ENCODE results near the gene ATG4D. TPM values are rescaled to one million over a fixed set of nuclear protein-coding genes. Genes with fewer than 3 reads are reported as not detected.

ATG4D gene
- total and polyA plus RNA-seq, 8 donors, result 19.3 to 27.4 (median 23.1) TPM

Small RNAs within 50 kb of the gene (microRNA-seq; reads per million reads assigned to microRNA genes)
- 0 reads per million in 2 donors for gene MIR1238

Other genes starting within 250 kb of the ATG4D start
- gene ZGLP1, start 234.1 kb upstream of the ATG4D start, total RNA-seq, result 1 to 10 TPM; 2.8 to 7.8 TPM
- 10 to 100 TPM in 2 of 6 donors, 1 to 10 TPM in 4; 5.6 to 11.9 (median 6.9) TPM for gene ZGLP1, start 234.1 kb upstream of the ATG4D start, polyA plus RNA-seq (ENCODE audit: insufficient read length in 6 of 6)
- gene FDX2, start 227.9 kb upstream of the ATG4D start, total RNA-seq, result 10 to 100 TPM; 19.8 to 25.4 TPM
- gene FDX2, start 227.9 kb upstream of the ATG4D start, polyA plus RNA-seq (ENCODE audit: insufficient read length in 6 of 6), result 10 to 100 TPM; 16.0 to 20.8 (median 19.3) TPM
- 10 to 100 TPM; 30.9 to 38.7 TPM for gene RAVER1, start 210.4 kb upstream of the ATG4D start, total RNA-seq
- gene RAVER1, start 210.4 kb upstream of the ATG4D start, polyA plus RNA-seq (ENCODE audit: insufficient read length in 6 of 6), result 10 to 100 TPM; 21.6 to 39.0 (median 28.1) TPM
- gene ICAM3, start 204.3 kb upstream of the ATG4D start, total RNA-seq, result 10 to 100 TPM; 17.3 to 44.8 TPM
- gene ICAM3, start 204.3 kb upstream of the ATG4D start, polyA plus RNA-seq (ENCODE audit: insufficient read length in 6 of 6), result 10 to 100 TPM in 5 of 6 donors, 1 to 10 TPM in 1; 8.8 to 16.4 (median 11.3) TPM
- 100 to 1,000 TPM; 133 to 175 TPM for gene TYK2, start 163.3 kb upstream of the ATG4D start, total RNA-seq
- 100 to 1,000 TPM; 120 to 185 (median 151) TPM for gene TYK2, start 163.3 kb upstream of the ATG4D start, polyA plus RNA-seq (ENCODE audit: insufficient read length in 6 of 6)
- gene CDC37, start 140.4 kb upstream of the ATG4D start, total RNA-seq, result 100 to 1,000 TPM; 120 to 148 TPM
- 100 to 1,000 TPM; 158 to 198 (median 171) TPM for gene CDC37, start 140.4 kb upstream of the ATG4D start, polyA plus RNA-seq (ENCODE audit: insufficient read length in 6 of 6)
- gene PDE4A, start 123.4 kb upstream of the ATG4D start, total RNA-seq, result 10 to 100 TPM; 21.4 to 21.6 TPM
- 10 to 100 TPM in 1 of 6 donors, 1 to 10 TPM in 5; 4.3 to 10.1 (median 8.0) TPM for gene PDE4A, start 123.4 kb upstream of the ATG4D start, polyA plus RNA-seq (ENCODE audit: insufficient read length in 6 of 6)
- 10 to 100 TPM; 56.0 to 82.2 TPM for gene KEAP1, start 40.5 kb upstream of the ATG4D start, total RNA-seq
- 10 to 100 TPM; 61.4 to 81.3 (median 75.8) TPM for gene KEAP1, start 40.5 kb upstream of the ATG4D start, polyA plus RNA-seq (ENCODE audit: insufficient read length in 6 of 6)
- 1 to 10 TPM in 1 of 2 donors, under 1 TPM in 1; 0.92 to 1.8 TPM for gene S1PR5, start 26.5 kb upstream of the ATG4D start, total RNA-seq
- gene S1PR5, start 26.5 kb upstream of the ATG4D start, polyA plus RNA-seq (ENCODE audit: insufficient read length in 6 of 6), result under 1 TPM; 0.20 to 0.87 (median 0.59) TPM
- 10 to 100 TPM; 18.6 to 20.2 TPM for gene KRI1, start 22.1 kb downstream of the ATG4D start, total RNA-seq
- 10 to 100 TPM; 29.8 to 38.0 (median 35.6) TPM for gene KRI1, start 22.1 kb downstream of the ATG4D start, polyA plus RNA-seq (ENCODE audit: insufficient read length in 6 of 6)
- 10 to 100 TPM in 1 of 2 donors, 1 to 10 TPM in 1; 7.2 to 13.6 TPM for gene CDKN2D, start 25.1 kb downstream of the ATG4D start, total RNA-seq
- 10 to 100 TPM in 3 of 6 donors, 1 to 10 TPM in 3; 9.0 to 15.7 (median 10.0) TPM for gene CDKN2D, start 25.1 kb downstream of the ATG4D start, polyA plus RNA-seq (ENCODE audit: insufficient read length in 6 of 6)
- gene AP1M2, start 43.4 kb downstream of the ATG4D start, total RNA-seq, result 10 to 100 TPM; 36.5 to 65.2 TPM
- gene AP1M2, start 43.4 kb downstream of the ATG4D start, polyA plus RNA-seq (ENCODE audit: insufficient read length in 6 of 6), result 10 to 100 TPM; 31.6 to 39.9 (median 36.5) TPM
- 100 to 1,000 TPM; 214 to 255 TPM for gene SLC44A2, start 81.6 kb downstream of the ATG4D start, total RNA-seq
- gene SLC44A2, start 81.6 kb downstream of the ATG4D start, polyA plus RNA-seq (ENCODE audit: insufficient read length in 6 of 6), result 100 to 1,000 TPM; 175 to 207 (median 187) TPM
- gene ILF3, start 110.4 kb downstream of the ATG4D start, total RNA-seq, result 100 to 1,000 TPM; 161 to 257 TPM
- gene ILF3, start 110.4 kb downstream of the ATG4D start, polyA plus RNA-seq (ENCODE audit: insufficient read length in 6 of 6), result 100 to 1,000 TPM; 292 to 357 (median 305) TPM
- gene QTRT1, start 157.5 kb downstream of the ATG4D start, total RNA-seq, result 10 to 100 TPM; 29.0 to 40.9 TPM
- gene QTRT1, start 157.5 kb downstream of the ATG4D start, polyA plus RNA-seq (ENCODE audit: insufficient read length in 6 of 6), result 10 to 100 TPM; 38.8 to 56.2 (median 49.1) TPM
- gene DNM2, start 174.2 kb downstream of the ATG4D start, total RNA-seq, result 100 to 1,000 TPM; 195 to 268 TPM
- 100 to 1,000 TPM in 3 of 6 donors, 10 to 100 TPM in 3; 88.4 to 119 (median 99.2) TPM for gene DNM2, start 174.2 kb downstream of the ATG4D start, polyA plus RNA-seq (ENCODE audit: insufficient read length in 6 of 6)

Data from left lung (tissue), 8 donors.